Measurements from ENCODE around the gene SLC22A3.

GRCh38 chr6:160438481-160438880 is 90.3 kb downstream of the SLC22A3 start:
- no peak for TF ChIP-seq BRCA1 (CRISPR knock-in tag; IDR thresholded peaks at IDR 0.05)
- no peak for TF ChIP-seq CTCF (CRISPR knock-in tag; IDR thresholded peaks at IDR 0.05)

All from HepG2 (cell line).